ENCODE results near the gene CCDC69. TPM values are rescaled to one million over a fixed set of nuclear protein-coding genes. Genes with fewer than 3 reads are reported as not detected.
"Not testable (repeated sequence)": the region's sequence is repeated elsewhere in the genome, so short reads cannot be mapped to it uniquely, and the experiment has no call there.

The CCDC69 gene
- polyA plus RNA-seq, 5 donors: 8.5 to 15.1 (median 9.2) TPM

DNA sequence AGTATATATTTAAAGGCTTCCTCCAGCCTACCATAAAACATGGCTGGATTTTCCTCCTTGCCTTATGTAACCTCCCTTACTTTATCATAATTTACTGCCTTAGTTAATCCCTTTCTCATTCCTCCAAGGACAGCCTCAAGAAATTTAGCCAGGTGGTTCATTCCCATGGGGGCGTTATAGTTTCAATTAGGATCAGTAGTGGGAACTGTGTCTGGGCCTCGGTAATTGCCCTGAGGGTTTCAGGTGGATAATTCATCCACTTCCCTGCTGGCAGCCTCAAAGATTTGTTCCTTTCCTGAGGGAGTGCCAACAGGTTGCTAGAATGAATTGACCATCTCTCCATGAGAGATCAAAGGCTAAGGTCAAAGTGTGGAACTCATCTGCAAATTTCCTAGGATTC is 24.8 kb upstream of the CCDC69 start:
- no peak for DNase-seq

GRCh38 chr5:151245680-151246219 is 21.9 kb upstream of the CCDC69 start:
- DNase-seq: no peak

DNA sequence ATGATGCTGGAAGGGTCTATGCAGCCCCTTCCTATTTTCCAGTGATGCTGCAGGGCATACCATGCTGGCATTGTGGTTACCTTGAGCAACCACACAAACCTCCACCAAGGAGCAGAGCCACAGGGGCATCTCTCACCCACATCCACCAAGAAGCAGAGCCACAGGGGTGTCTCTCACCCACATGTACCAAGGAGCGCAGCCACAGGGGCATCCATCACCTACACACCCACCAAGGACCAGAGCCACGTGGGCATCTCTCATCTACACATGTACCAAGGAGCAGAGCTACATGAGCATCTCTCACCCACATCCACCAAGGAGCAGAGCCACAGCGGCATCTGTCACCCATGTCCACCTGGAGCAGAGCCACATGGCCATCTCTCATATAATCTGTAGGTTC is 20.3 kb upstream of the CCDC69 start:
- no peak for DNase-seq

DNA sequence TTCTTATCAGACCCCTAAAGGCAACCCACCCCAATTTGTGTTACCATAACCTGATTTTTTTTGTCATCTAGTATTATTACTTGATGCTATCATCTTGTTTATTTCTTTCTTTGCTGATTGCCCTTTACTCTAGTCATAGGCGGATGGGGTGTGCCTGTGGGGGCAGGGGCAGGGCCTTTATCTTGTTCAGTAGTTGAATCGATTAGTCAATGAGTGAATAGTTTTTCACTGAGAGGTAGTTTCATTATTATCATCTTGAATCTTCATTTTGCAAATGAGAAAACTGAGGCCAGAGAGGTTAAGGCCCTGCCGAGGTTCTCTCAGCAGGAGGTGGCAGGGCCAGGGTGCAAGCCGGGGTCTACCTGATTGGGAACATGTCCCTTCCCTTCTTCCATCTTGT is 19.7 kb upstream of the CCDC69 start:
- DNase-seq: no peak

GRCh38 chr5:151243127-151243526 is 19.2 kb upstream of the CCDC69 start:
- DNase-seq: no peak

DNA sequence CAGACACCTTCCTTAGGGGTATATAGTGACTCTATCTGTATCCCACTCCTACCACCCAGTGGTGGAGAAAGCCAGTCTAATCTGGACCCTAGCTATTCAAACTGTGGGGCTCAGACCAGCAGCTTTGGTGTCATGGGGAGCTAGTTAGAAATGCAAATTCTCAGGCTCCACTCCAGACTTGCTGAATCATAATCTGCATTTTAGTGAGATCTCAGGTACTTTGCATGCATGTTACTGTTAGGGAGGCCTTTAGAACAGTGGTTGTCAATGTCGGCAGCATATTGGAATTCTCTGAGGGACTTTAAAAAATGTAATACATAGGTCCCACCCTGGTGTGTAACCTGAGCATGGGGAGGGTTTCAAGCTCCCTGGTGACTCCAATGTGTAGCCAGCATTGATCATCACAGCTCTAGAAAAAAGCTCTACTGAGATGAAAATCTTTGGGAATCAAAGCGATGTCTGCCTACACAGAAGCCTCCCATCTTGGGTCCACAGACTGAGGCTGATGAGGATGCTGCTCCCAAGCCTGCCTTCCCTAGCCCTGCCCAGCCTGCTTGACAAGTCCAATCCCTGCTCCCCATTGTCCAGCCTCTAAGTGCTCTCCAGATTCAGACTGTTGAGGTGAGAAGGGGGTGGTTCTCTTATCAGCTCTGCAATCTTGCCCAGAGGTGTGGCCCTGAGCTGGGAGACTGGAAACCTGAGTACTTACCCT is 17.2 kb upstream of the CCDC69 start:
- peak; percentile 42 to 46 for DNase-seq

- not testable (repeated sequence) for DNase-seq
Observed at GRCh38 chr5:151240268-151240835, 16.5 kb upstream of the CCDC69 start.

- peak in 1 of 2 donors; percentile 74 for DNase-seq
Observed at GRCh38 chr5:151239237-151239861, 15.5 kb upstream of the CCDC69 start.

DNA sequence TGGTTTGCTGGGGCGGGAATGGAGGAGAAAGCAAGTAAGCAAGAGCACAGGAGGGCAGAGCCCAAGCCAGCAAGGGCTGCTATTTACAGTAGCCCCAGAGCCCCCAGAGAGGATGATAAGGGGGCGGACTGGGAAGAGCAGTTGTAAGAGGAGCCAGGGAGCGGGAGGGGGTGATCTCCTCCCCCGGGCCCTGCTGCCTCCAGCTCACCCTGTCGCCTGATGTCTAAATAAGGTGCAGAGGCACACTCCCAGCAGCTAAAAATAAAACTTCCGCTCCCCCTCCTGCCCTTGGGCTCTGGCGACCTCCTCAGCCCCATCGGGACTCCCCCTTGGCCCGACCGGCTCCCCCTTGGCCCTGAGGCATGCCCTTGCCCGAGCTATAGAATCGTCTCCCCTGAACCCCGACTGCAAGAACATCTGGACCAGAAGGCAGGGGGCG is 14.4 kb upstream of the CCDC69 start:
- DNase-seq: no peak

DNA sequence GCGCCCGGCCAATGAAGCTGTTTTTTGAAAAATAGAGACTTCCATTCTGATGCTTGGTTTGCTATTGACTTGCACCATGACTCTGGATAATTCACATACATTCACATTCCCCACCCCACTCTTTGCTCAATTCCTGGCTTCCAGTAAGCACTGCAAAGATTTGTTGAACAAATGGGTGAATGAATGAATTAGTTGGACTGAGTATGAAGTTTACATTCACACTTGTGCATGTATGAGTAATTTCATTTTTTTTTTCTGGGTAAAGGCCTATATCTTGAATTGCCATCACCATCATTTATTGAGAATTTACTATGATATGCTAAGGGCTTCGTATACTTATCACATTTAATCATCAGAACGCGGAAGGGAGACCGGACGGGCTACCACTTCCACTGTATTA is 13.8 kb upstream of the CCDC69 start:
- no peak for DNase-seq

GRCh38 chr5:151236888-151237287 is 13.0 kb upstream of the CCDC69 start:
- no peak for DNase-seq

DNA sequence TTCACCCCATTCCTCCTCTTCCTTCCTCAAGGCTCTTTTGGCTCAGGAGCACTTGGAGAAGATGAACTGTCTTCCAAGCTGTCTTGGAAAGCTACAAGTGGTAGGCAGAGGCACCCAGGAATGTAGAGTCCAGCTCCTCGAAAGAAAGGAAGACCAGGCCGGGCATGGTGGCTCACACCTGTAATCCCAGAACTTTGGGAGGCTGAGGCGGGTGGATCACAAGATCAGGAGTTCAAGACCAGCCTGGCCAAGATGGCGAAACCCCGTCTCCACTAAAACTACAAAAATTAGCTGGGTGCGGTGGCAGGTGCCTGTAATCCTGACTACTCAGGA is 11.3 kb upstream of the CCDC69 start:
- DNase-seq: not testable (repeated sequence)

- DNase-seq: peak; percentile 38 to 49
Observed at GRCh38 chr5:151234476-151235238, 10.8 kb upstream of the CCDC69 start.

- DNase-seq: no peak
Observed at GRCh38 chr5:151233616-151234085, 9.8 kb upstream of the CCDC69 start.

DNA sequence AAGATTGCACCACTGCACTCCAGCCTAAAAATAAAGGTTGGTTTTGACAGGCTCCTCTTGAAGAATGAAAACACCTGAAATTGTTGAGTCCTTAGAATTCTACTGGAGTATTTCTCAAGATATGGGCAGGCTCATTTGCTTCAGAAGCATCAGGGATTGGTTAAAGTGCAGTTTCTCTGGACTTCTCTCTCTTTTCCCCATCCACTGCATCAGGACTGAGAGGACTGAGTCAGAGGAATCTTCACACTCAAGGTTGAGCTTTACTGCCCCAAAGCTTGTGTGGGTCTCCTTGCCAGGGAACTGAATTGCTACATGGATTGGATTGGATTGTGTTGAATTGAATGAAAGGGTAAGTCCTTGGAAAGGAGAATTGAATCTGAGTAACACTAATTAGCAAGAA is 7.5 kb upstream of the CCDC69 start:
- DNase-seq: no peak

- no peak for DNase-seq
Observed at GRCh38 chr5:151230048-151230680, 6.3 kb upstream of the CCDC69 start.

- DNase-seq: no peak
Observed at GRCh38 chr5:151228986-151229385, 5.1 kb upstream of the CCDC69 start.

- no peak for DNase-seq
Observed at GRCh38 chr5:151227918-151228447, 4.1 kb upstream of the CCDC69 start.

- no peak for DNase-seq
Observed at GRCh38 chr5:151225475-151225874, 1.6 kb upstream of the CCDC69 start.

GRCh38 chr5:151225071-151225470 is 1.2 kb upstream of the CCDC69 start:
- DNase-seq: no peak

GRCh38 chr5:151224372-151224771 is 480 bp upstream of the CCDC69 start:
- DNase-seq: no peak

All from right lung (tissue), 5 donors.